GM18867 (cell line): Measurements from ENCODE around the gene SLK.

Experiments
- ATAC-seq: cut with Tn5 transposase; IDR thresholded peaks from one replicate; pipeline ENCODE4 v1.9.1; 2021; ENCODE audit warnings: mild to moderate bottlenecking, moderate library complexity; ENCODE audit not compliant: unreplicated experiment

The SLK gene

DNA sequence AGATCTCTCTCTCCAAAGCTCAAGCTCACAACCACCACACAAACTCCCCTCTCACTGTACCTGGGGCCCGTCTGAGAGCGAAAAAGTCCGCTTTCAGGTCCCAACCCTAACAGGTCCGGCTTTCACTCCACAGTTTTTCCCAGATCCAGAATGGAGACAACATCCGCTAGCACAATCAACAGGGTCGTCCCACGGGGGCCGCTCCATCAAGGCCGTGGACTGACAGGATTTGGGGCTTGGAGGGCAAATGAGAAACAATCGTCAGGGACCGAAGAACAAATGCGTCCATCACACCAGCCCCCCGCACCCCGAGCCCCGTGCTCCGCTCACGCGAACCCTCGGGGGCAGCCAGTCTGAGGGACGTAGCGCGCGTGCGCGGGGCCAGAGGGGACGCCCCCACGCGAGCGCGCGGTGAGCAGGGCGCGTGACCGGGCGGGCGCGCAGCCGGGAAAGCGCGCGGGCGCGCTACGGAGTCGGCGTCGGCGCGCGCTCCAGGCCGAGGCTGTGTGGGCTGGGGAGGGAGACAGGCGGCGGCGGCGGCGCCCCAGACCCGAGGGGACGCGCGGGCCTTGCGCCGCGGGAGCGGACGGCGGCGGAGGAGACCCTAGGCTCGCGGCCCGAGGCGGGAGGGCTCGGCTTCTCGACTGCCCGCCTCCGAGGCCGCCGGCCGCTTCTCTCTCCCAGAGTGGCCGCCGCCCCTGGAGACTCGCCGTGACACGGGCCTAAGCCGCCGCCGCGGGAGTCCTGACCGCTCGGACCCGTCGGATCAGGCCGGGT, at the start of gene SLK:
Gene SLK, plus strand, starts transcription at position 470 of the 777 bp plus-strand sequence. CDS start 606 bp downstream, outside the sequence.
- peak; percentile 83 for ATAC-seq

DNA sequence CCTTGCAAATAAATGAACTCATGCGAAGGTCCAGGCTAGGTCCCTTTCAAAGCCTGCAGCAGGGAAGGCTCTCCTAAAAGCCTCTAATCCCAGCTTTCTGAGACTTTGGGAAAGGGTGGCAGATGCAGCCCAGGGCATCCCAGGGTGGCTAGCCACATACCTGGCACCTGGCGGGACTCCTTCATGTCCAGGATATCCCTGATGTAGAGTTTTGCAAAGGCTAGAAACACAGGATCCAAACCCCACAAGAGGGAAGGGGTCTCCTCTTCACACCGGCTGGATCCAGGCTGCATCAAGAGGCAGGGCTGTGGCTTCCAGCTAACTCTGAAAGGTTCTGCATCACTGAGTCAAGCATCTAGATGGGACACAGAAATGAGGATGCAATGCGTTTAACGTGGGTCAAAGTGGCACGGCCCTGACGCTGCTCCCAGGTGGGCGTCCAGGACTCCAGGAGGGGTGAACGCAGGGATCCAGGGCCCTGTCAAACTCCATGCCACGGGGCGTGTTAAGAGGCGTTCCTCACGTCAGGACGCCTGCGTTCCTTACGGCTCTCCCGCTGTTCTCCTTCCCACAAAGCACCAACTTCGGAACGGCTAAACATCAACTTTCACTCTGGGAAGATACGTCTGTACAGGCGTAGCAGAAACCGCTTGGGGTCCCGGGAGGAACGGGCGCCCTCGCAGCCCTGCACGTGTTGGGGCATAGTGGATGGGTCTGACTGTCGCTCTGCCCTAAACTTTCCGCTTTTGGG, 49.5 kb upstream of the SLK start:
- ATAC-seq, result peak; percentile 7

DNA sequence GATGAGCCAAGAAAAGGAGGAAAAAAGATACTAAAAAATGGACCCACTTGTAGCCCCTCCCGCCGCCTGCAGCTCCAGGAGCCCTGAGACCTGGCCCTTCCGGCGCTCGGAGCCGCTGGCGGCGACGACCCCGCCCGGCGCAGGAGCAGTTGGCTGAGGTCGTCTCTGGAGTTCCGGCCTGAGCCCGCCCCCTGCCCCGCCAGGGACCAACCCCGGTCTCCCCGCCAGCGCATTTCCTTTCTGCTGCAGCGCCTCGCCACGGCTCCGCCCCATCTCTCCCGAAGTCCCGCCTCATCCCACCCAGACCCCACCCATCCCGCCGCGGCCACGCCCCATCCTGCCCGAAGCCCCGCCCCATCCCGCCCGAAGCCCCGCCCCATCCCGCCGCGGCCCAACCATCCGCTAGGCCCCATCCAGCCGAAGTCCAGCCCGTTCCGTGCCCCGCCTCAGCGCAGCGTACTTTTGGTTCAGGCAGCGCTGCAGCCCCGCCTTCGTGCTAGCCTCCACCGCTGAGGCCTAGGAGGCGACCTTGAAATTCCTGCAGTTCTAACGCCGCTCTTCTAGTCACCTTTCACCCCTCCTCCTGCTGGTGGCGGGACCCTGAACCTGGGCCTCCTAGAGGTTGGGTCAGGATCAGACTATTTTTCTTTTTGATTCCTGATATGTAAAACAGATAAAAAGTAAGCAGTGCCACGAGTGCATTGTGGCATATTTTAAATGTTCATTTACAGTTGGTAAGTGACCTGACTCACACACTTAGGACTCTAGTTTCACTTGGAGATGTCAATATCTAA, 48.7 kb upstream of the SLK start, which contains the start of gene STN1:
Gene STN1, minus strand, starts transcription at position 132 of the 794 bp plus-strand sequence. CDS start 590 bp downstream, outside the sequence.
- peak; percentile 94 for ATAC-seq

DNA sequence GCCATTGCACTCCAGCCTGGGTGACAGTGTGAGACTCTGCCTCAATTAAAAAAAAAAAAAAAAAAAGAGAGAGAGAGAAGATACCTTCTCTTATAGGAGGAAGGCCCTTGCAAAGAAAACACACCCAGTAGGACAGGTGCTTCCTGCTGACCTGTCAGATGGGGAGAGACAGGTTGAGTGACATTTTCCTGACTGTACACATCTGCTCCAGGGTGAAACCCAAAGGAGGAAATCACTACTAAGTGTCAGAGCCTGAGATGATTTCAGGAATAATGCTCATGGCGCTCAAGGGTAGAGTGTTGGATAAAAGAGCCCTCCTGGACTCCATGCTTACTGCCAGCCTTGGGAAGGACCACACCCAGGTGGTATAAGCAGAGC, 47.3 kb upstream of the SLK start:
- ATAC-seq, result no peak

DNA sequence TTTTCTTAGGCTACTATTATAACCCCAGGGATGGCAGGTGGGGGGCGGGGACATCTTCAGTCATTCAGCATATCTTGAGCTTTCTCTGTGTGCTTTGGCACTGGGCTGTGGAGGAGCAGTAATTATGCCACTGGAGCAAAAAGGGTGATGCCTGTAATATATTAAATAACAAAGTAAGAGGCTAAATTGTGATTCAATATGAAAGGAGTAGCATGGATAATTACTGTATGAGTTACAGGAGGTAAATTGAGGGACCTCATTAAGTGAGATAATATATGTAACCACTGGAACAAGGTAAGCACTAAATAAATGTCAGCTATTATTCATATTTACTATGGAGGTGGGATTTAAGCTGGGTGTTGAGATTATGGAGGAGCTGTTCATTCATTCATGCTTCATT, 45.7 kb upstream of the SLK start:
- no peak for ATAC-seq

DNA sequence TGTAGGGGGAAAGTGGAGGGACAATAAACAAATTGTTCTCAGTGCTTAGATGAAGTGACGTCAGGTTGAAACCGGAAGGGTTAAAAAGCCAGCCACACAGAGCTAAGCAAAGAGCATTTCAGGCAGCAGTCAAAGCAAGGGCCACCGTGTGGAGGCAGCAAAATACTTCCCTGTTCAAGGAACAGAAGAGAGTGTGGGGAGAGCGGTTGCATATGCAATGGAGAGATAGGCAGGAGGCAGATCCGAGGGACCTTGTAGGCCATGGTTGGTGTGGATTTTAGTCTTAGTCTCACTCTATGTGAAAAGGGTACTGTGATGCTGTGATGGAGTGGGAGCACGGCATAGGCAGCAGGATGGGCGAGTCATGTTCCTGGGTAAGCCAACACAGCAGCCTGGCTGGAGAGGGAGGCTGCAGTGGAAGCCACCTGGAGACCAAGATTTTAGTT, 45.2 kb upstream of the SLK start:
- ATAC-seq, result no peak

DNA sequence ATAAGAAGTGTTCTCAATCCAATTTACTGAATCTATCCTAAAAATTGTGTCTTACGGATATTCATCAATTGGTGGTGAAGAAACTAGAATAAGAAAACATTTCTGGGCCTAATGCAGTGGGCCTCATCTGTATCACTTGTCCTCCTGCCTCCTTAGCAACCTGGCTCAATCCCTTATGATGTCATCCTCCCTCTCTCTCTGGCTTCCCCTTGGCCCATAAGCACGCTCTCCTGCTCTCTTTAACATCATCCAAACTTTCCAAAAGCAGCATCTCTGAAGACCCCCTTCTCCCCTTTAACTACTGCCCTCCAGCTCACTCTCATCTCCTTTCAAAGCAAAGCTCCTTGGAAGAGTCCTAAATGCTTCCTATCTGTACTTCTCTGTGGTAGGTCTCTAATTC, 44.3 kb upstream of the SLK start:
- ATAC-seq, result no peak

DNA sequence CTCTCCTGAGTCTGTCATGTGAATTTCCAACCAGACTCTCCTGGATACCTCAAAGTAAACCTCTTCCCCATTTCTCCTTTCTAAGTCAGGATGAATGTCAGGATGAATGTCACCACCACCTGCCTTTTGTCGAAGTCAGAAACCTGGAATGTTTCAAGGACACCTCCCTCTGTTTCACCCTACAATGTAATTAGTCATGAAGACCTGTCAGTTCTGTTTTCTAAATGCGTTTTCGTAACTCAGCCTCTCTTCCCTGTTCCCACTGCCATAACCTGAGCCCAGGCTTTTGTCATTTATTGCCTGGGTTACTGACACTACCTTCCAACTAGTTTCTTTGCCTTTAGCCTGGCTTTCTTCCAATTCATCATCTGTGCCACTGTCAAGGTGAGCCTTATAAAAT, 43.4 kb upstream of the SLK start:
- no peak for ATAC-seq

DNA sequence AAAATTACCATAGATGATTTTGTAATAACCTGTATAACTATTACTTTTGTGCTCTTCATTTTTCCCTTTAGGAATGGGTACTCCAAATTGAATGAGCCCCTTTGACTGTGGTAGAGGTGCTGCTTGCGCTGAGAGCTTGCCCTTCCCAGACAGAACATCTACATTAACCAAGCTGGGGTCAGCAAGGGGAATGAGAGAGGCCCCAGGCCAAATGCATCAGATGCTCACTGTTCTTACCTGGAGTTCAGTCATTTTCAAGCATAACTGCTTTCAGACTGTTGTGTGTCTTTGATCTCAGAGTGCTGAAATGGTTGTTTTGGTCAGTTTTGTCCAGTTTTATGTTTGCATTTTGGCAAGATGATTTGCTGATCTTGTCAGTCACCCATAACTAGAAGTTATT, 41.3 kb upstream of the SLK start:
- no peak for ATAC-seq

DNA sequence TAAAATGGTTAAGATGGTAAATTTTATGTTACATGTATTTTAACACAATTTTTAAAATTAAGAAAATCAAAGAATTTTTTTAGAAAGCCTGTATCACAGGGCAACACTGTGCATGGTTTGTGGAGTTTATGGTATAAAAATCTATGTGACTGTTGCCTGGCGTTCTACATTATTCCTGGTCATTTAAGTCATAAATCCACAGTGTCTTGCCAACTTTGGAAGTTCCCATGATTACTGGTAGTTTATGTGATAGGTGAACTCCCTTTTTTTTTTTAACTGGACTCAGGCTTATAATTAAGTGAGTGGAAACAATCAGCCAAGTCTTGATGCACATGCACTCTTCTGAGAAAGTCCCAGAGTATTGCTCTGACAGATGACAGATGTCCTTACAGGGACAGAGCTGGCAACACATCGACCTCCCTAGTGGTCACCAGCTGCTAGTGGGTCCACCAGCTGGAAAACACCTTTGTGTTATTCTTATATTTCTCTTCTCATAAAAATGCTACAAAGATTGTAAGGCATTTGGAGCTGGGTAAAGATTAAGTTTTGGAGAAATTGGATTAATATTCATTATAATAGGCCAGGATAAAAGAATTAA, 40.1 kb upstream of the SLK start:
- ATAC-seq, result no peak

DNA sequence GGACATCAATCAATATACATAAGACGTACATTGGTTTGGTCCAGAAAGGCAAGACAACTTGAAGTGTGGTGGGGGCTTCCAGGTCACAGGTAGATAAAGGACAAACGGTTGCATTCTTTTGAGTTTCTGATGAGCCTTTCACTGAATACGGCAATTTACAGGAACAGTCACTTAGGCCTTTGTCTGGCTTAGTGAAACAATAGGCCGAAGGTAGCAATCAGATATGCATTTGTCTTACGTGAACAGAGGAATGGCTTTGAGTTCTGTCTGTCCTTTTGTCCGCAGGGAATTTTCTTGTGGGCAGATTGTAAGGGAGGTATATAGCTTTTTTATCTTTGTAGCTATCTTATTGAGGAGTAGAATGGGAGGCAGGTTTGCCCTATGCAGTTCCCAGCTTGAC, 38.2 kb upstream of the SLK start:
- ATAC-seq, result no peak

DNA sequence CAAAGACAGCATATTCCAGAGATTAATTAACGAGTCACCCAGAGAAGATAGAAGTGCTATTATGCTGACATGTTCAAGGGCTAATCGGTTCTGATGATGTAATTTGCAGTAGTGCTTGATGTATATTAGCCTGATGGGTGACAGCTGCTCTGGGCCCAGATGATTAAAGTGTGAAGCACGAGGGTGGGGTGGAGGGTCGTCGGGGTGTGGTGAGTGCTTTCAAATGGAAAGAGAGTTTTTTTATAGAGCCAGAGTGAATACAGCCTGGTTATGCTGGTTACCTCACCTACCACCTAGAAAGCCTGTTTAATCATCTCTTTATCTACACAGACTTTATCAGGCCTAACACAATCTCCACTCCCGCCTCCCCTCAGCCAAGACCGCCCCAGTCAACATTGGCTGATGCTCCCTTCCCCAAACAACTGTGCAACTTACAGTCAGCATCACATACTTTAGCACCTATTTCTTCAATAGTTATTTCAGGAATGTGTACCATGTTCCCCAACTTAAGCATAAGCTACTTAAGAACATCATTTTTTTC, 37.5 kb upstream of the SLK start:
- no peak for ATAC-seq

DNA sequence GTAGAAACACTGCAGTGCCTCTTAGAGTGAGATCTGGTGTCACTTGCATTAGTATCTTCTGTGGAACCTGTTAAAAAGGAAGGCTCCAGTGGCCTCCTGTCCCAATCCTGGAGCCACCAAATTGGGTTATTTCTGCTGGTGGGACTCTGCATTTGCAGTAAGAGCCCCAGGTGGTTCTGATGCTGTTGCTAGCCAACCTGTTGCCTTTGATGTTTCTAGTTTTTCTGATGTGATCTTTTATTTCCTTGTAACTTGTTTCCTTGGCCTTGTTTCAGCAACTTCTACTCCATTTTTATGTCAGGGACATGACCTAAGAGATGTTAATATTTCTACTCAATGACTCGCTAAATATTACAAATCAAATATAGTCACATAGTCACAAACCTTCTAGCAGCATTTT, 36.5 kb upstream of the SLK start:
- no peak for ATAC-seq

DNA sequence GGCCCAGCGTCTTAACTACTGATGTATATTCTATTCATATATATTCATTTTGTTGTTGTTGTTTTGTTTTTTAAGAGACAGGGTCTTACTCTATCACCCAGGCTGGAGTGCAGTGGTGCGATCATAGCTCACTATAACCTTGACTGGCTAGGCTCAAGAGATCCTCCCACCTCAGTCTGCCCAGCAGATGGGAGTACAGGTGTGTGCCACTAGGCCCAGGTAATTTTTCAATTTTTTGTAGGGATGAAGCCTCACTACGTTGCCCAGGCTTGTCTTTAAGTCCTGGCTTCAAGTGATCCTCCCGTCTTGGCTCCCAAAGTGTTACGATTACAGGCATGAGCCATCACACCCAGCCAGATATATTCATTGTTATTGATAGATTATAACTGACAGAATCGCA, 36.1 kb upstream of the SLK start:
- no peak for ATAC-seq

DNA sequence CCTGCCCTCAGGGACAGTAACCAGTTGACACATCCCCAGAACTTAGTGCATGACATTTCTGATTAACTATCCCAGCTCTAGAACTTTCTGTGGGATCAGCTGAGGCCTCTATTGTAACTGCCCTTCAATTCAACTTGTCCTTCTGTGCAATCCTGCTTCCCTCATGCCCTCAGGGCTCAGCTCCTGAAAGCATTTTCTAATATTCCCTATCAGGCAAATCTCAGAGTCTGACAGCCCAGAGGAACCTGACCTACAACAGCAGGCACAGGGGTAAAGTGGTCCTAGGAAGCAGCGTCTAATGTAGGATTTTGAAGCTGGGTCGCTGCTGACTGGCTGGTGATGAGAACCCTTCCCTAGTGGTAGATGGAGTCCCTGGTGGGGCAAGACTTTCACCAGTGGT, 35.3 kb upstream of the SLK start:
- no peak for ATAC-seq

DNA sequence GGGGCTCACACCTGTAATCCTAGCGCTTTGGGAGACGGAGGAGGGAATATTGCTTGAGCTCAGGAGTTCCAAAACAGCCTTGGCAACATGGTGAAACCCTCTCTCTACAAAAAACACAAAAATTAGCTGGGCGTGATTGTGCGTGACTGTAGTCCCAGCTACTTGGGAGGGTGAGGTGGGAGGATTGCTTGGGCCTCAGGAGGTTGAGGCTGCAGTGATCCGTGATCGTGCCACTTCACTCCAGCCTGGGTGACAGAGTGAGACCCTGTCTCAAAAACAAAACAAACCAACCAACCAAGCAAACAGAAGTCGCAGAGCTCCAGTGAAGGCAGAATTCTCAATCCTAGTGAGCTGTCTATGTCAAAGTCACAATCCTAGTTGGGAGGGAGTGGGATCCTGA, 34.7 kb upstream of the SLK start:
- ATAC-seq, result no peak

DNA sequence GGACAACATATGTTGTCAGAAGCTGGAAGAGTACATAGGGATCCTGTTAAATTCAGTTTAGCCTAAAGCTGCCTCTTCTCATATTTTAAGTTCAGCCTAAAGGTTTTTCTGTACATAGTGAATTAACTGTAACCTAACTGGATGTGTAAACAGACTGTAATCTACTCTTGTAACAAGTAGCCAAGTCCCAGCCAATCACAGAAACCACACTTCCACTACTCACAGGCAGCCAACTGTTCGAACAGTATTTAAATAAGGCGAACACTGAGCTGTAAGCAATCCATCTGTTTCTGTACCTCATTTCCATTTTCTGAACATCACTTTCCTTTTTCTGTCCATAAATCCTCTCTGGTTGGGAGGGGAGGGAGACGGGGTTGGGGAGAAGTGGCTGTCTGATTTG, 34.0 kb upstream of the SLK start:
- ATAC-seq, result no peak

DNA sequence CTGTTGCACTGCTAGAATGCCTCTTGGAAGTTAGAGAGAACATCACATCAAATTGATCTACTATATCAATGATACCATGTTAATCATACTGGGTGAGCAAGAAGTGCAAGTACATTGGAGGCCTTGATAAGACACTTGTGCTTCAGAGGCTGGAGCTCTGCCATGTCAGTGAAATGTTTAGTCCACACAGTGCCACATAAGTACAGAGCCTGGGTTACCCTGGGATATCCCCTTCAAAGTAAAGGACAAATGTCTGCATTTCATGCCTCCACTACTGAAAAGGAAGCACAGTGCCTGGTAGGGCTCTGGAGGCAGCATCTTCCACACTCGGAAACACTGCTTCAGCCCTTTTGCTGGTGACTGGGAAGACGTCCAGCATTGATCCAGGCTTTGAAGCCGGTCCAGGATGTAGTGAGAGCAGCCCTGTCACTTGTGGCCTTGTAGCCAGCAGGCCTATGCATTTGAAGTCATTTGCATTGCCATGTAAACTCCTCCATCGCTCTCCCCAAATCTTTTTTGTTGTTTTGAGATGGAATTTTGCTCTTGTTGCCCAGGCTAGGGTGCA, 33.3 kb upstream of the SLK start:
- no peak for ATAC-seq

DNA sequence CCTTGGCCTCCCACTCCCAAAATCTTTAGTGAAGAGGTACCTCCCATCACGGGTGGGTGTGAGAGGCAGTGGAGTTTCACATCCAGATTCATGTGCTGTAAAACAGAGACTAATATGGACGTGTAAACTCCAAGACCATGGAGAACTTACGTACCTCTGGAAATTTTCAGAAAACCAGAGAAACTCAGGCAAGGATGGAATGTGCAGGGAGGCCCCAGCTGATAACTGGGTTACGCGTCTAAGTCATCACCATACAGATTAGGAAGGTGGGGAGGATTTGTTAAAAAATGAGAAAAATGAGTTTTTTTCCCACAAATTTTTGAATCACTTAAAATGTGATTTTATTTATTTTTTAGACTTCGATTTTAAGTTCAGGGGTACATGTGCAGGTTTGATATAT, 32.6 kb upstream of the SLK start:
- ATAC-seq, result no peak

DNA sequence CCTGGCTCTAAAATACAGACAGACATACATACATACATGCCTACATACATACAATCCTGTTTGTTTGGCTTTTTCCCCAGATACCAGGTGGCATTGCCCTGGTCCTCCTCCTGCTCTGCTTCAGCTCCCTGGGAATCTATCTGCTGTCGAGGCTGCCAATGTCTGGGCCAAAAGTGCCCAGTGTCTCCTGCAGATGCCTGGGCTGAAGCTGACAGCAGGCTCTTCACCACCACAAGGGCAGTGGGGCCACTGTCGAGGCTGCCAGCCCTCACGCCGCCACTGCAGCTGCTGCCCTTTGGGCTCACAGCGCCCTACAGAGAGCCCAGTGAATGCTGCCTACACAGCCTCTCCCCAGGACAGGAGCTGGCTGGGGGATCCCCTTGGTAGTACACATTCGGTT, 30.9 kb upstream of the SLK start:
- ATAC-seq, result no peak

DNA sequence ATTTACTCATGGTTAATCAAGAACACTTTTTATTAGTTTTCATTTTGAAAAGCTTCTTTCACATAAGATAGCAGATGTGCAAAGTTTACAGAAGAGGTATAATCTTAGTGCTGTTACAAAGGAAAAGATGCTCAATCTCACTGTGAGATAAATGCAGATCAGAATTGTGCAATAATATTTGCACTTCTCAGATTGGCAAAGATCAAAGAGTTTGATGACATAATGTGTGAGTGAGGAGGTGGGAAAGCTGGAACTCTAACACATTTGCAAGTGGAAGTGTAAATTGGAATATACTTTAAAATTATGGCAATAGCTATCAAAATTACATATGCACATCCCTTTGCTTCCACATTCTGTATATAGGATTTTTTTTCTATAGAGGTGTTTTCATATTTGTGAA, 27.4 kb upstream of the SLK start:
- no peak for ATAC-seq
